ENCODE results near the gene ZNF565. TPM values are rescaled to one million over a fixed set of nuclear protein-coding genes. Genes with fewer than 3 reads are reported as not detected.
A peak's percentile ranks its signal among the peaks of the same experiment; 100 is the strongest.

The ZNF565 gene
- total RNA-seq, 1 experiment from 2014 or later = 4.8 TPM

DNA sequence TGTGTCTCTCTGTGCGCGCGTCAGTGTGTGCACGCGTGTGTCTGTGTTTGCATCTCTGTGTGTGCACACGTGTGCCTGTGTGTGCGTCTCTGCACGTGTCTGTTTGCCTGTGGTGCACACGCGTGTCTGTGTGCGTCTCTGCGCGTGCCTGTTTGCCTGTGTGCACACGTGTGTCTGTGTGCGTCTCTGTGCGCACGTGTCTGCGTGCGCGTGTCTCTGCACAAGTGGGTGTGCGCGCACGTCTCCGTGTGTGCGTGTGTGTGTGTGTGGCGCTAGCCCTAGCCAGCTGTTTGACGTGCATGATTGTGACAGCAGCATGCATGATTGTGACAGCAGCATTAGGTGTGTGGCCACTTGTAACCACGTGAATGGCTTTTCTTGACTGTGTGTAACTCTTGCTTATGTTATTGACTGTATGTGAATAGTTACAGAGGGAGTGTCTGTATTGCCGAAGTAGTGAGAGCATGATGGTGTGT lies 31.6 kb upstream of the ZNF565 start:
- no peak overlapping the region for H2BK5ac ChIP-seq (ENCODE audit: insufficient read length, low read length)
- H4K5ac ChIP-seq (ENCODE audit: insufficient read length, low read depth, low read length) = no peak overlapping the region
- no peak for TF ChIP-seq CTCF (conservative IDR thresholded peaks at IDR 0.05)
- H4K91ac ChIP-seq (ENCODE audit: insufficient read length, low read depth, low read length) = no peak overlapping the region
- H2AK5ac ChIP-seq (ENCODE audit: insufficient read length, low read length) = no peak overlapping the region
- Mint-ChIP-seq H3K4me1 (peaks cover 31 to 34% of the 10 kb centered on the region in 2 experiments), H3K9me3 (peaks cover 0 to 3% of the 10 kb centered on the region in 2 experiments; a peak in 1 of 5 replicates), H3K27ac (peak overlapping the region; percentile 52 to 96 (median 83); a peak in 6 of 7 replicates), H3K27me3 (ENCODE audit: low read depth) (0 out of 2 replicates have a peak, but pooled peaks cover 1% of the 10 kb centered on the region), H3K36me3 (ENCODE audit: insufficient read depth in 1 of 3, low read depth in 3 of 3) (peaks cover 0 to 2% (median 0%) of the 10 kb centered on the region in 3 experiments; a peak in 1 of 7 replicates), H3K4me3 (peak overlapping the region; percentile 38 to 66)
- no peak overlapping the region for H2AFZ ChIP-seq (ENCODE audit: low read length)
- H3K4me1 ChIP-seq (ENCODE audit: insufficient read depth, low read length) = no peaks in the 10 kb centered on the region
- H4K20me1 ChIP-seq (ENCODE audit: control insufficient read depth, insufficient read depth, insufficient read length) = no peaks in the 10 kb centered on the region
- no peak overlapping the region for H3K4ac ChIP-seq (ENCODE audit: low read depth, low read length)
- no peak overlapping the region for H3K4me2 ChIP-seq (ENCODE audit: insufficient read depth, insufficient read length, low read length)
- no peak overlapping the region for H3K9ac ChIP-seq (ENCODE audit: extremely low read depth, insufficient read length, low read length)
- no peak overlapping the region for H2BK15ac ChIP-seq (ENCODE audit: low read depth, low read length)
- no peak overlapping the region for H3K23ac ChIP-seq (ENCODE audit: insufficient read length, low read depth, low read length)
- no CpG with 5 or more reads among the region's 29 CpGs for WGBS (ENCODE audit: extremely low coverage, insufficient read length, low lambda C conversion rate)
- no peaks in the 10 kb centered on the region for H3K23me2 ChIP-seq (ENCODE audit: insufficient read length, low read depth, low read length, poor library complexity, severe bottlenecking)
- H3K56ac ChIP-seq (ENCODE audit: insufficient read length, low read depth, low read length) = no peak overlapping the region
- no peaks in the 10 kb centered on the region for H3K79me1 ChIP-seq (ENCODE audit: insufficient read depth, low read depth, low read length, poor library complexity, severe bottlenecking)
- H3K79me2 ChIP-seq (ENCODE audit: insufficient read depth, low read length) = no peaks in the 10 kb centered on the region
- H2BK20ac ChIP-seq (ENCODE audit: low read depth, low read length, poor library complexity, severe bottlenecking) = no peak overlapping the region
- H4K8ac ChIP-seq (replicated peaks; ENCODE audit: insufficient read length, low read depth, low read length) = no peak overlapping the region
- no peak overlapping the region for H3T11ph ChIP-seq (ENCODE audit: low read length)
- no peak for DNase-seq
- no peak overlapping the region for H3K27ac ChIP-seq (ENCODE audit: insufficient read length, low read depth, low read length)
- H3K27me3 ChIP-seq (ENCODE audit: insufficient read depth, low read length) = no peaks in the 10 kb centered on the region
- no peak overlapping the region for H2BK12ac ChIP-seq (ENCODE audit: insufficient read length, low read depth, low read length)
- H2BK120ac ChIP-seq (ENCODE audit: low read depth, low read length, poor library complexity, severe bottlenecking) = no peak overlapping the region
- no peak overlapping the region for H3K18ac ChIP-seq (ENCODE audit: insufficient read length, low read depth, low read length)
- no peaks in the 10 kb centered on the region for H3K9me3 ChIP-seq (ENCODE audit: control insufficient read depth, low read depth, low read length)
- H3K14ac ChIP-seq (ENCODE audit: insufficient read depth, low read length) = no peak overlapping the region
